HG03457 (cell line): ENCODE measurements around the gene MYEOV.
A peak's percentile ranks its signal among the peaks of the same experiment; 100 is the strongest.

Experiments
- ATAC-seq: cut with Tn5 transposase; IDR thresholded peaks from one replicate; pipeline ENCODE4 v1.9.1; 2021; ENCODE audit warnings: moderate number of reproducible peaks; ENCODE audit not compliant: unreplicated experiment

MYEOV gene

DNA sequence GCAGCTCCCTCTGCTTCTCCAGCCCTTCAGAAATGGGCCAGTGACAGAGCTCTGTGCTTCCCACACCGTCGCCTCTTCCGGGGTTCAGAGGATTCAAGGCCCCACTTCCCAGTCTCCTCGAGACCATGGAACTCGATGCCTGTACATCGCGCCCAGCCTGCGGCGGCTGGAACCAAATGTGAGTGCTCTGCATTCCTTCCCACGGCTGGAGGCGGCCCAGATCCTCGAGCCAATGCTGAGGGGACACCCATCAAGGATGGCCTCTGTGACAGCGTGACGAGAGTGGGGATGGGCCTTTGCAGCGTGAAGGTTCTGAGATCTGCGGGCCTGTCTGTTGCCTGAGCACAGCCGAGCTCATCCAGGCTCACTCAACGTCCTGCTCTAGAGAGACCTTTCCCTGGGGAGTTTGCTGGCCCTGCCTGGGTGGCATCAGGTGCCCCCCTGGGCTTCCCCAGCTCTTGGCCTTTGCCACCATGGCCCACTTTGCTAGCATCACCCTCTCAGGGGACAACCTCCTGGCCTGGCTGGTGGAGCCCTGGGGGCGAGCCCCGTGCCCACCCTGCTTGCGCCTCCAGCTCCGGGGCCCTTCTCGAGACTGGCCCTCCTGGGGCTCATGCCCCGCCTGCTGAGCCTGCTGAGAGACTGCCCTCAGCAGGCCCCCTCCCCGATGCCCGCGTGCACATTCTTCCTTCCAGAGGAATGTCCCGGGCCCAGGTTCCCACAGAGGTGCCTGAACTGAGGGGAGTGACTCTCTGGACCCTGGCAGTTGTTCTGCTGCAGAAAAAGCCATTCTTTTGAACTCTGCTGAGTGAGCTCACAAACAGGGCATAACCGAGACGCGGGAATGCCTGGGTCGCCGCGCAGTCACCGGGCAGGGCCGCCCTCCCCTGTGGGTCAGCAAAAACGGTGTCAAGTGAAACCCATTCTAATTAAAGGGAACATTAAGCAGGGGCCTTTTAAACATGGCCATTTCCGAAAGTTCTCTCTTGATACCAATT lies 7.3 kb upstream of the MYEOV start:
- no peak for ATAC-seq

DNA sequence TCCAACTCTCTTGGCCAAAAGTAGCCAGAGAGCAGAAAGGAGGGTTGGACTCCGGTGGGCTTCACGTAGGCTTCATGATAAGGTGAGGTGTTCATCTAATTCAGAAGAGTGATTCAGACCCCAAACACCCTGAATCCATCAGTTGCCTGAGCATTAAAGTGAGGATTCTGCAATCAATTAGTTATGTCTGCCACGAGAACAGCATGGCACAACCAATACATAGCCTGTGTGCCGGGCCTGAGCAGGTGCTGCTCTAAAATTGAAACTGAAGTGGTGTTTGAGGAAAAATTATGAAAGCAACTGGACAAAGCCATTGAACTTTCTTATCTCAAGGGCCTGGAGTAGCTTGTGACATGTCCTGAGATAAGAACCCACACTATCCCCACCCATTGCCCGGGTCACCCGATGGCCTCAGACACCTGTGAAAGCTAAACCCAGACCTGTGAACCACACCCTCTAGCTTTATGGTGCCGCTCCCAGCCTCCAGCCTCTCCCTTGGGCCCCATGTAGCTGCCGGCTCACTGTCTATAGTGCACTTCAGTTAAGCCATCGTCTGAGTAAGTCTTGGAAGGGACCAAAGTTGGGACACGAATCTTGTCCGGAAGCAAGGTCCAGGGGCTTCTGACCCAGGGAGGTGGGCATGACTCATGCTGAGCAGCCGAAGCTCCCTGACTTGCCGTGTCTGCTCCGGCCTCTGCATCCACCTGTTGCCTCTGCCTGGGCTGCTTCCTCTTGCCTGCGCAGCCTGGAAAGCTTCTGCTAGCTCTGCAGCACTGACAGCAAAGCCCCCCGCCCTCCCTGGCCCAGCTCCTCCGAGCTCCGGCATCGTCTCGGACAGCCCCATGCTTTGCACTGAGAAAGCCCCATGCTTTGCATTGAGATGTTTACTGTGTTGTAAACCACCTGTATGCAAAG lies 5.7 kb upstream of the MYEOV start:
- no peak for ATAC-seq

DNA sequence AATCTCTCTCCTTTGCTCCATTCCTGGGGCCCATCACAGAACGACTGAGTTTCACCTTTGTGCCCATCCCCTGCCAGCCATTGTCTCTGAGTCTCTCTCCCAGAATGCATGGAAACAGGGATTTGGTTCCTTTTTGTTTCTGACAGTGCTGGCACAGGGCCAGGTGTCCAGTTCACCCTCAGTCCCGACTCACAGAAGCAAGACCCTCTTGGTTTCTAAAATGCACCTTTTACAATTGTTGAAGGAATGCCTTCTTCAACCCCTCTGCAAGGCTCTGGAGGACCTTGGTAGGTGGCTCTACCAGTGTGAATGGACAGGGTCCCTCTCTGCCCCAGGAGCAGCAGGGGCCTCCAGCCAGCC lies 5.1 kb upstream of the MYEOV start:
- ATAC-seq = no peak

DNA sequence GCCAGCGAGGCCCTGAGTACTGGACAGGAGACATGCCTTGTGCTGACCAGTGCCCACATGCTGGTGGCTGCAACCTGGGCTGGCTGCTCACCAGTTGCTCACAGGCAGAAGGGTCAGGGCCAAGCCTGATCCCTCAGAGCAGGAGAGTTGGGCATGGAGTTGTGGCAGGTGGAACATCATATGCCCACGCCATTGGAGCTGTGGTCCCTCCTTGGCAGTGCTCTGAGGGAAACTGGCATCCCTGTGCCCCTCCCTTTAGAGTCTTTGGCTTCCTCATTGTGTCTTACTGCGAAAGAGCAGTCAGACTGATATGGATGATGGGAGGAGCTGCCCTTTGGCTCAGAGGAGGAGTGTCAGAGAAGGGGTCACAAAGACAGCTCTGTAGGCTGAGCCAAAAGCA lies 3.1 kb upstream of the MYEOV start:
- ATAC-seq = no peak

DNA sequence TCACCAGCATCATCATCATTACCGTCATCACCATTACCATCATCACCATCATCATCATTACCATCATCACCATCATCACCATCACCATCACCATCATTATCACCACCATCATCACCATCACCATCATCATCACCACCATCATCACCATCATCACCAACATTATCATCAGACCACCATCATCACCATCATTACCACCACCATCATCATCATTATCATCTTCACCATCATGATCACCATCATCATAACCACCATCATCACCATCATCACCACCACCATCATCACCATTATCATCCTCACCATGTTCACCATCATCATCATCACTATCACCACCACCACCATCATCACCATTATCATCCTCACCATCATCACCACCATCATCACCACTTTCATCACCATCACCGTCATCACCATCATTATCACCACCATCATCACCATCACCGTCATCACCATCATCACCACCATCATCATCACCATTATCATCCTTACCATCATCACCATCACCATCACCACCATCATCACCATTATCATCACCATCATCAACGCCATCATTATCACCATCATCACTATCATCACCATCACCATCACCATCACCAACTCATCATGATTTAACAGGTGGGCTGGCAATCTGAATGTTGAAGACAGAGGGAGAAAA lies 2.4 kb upstream of the MYEOV start:
- ATAC-seq = no peak

DNA sequence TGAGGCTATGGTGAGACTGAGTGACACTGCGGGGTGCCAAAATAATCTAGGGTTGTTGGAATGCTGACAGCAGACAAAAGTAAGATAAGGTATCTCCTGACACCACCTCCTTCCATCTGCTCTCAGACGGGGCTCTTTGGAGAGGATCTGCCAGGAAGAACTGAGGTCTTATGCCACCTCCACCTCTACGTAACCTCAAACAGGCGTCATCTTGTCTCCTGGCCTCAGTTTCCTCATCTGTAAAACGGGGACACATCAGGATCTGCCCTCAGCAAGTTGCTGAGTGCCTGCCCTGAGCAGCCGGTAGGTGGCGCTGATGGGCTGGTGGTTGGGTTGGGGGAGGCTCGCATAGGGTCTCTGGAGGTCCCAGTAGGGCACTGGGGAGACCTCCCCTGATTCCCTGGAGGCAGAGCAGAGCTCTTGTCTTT lies 1.7 kb upstream of the MYEOV start:
- no peak for ATAC-seq

DNA sequence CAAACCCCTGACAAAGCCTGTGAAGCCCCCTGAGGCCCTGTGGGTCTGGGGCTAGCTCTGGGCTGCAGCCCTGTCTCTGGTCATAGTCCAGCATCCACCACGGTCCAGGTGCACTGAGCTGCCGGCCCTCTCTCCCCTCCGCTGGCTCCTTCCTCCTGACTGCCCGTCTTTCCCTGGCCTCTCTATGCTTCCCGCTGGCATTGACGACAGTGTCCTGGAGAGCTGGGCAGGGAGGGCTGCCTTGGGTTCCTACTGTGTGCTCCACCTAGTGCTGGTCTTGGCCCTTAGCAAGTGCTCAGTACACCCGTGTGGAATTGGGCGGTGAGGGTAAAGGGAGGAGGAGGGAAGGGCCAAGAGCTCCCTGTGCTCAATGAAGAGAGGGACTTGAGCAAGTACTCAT lies 868 bp upstream of the MYEOV start:
- no peak for ATAC-seq

DNA sequence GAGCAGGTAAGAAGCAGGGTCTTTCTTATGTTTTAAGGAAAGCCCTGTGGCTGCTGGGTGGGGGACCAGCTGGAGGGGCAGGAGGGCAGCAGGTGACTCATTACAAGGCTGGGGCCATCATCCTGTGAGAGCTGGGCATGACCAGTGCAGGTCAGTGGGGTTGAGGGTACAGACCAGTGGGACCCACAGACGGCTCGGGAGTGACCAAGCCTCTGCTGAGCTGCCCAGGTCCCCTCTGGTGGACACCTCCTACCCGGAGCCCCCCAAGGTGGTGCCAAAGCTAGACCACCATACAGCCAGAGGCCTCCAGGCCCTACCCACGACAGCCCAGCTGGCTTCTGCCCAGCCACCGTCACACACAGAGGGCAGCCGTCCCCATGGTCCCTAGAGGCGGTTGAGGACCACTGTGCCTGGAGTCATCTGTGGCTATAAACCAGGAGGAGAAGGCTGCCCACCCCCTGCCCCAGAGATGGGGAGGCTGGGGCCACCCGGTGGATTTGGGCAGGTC lies 670 bp downstream of the MYEOV start:
- ATAC-seq = no peak

DNA sequence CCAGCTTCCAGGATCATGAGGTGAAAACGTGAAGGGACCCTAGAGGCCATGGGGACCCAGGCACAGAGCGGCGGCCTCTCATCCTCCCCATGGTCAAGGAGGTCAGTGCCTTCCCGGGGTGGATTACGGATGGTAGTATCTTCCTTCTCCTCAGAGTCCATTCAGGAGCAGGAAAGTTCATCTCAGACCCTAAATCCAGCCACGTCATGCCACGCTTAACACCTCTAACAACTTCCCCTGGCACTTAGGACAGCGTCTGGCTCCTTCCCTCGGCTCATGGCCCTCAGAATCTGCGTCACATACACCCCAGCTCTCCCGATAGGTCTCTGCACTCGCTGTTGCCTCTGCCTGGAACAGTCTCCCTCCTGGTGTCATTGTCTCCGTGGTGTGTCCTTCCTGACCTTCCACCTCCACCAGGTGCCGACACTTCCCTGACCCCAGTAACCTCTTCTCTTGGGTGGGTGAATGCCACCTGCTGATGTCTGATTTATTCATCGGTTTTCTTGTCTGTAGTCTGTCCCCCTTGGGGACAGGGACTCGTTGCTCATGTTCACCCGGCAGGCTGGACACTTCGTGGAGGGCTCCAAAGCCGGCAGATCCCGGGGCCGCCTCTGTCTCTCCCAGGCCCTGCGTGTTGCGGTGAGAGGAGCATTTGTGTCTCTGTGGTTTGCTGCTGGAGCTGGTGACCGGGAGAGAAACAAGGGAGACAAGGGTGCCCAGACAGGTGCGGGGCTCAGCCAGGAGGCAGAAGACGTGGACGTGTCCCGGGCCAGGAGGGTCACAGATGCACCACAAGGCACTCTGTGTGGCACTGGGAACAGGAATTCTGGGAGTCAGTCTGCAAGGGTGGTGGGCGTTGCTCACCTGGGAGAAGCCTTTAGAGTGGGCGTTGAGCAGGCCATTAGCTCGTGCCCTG lies 1.4 kb downstream of the MYEOV start:
- no peak for ATAC-seq

DNA sequence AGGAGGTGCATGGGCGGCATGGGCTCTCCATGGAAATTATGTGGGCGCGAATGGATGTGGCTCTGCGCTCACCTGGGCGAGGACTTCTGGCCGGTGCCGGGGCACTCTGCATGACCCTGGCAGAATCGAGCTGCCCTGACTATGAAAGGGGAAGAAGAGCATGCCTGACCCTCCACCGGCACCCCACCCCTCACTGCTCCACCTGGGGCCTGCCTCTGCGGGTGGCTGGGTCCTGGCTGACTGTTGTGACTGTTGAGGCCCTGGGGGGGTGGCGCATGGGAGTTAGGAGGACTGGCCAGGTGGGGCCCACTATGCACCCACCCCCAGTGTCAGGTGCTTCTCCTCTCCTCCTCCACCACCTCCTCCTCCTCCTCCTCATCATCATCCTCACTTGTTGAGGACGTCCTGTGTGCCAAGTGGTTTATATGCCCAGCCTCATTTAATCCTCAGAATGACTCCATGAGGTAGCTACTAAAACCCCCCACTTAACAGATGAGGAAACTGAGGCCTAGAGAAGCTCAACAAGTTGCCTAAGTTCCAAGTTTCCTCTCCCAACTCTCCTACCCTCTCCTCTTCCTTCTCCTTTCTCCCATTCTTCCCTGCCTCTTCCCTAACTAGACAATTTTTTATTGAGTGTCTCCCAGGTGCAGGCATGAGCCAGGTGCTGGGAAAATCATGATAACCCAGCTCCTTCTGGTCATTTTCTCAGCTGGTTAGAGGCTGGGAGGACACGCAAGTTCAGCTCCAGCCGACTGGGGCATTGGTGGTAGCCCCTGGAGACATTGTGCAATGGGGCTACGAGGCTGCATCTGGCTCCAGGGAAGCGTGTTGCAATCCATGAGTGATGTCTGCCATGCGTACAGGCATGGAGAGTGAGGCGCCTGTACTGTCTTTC lies 2.3 kb downstream of the MYEOV start:
- ATAC-seq = no peak

DNA sequence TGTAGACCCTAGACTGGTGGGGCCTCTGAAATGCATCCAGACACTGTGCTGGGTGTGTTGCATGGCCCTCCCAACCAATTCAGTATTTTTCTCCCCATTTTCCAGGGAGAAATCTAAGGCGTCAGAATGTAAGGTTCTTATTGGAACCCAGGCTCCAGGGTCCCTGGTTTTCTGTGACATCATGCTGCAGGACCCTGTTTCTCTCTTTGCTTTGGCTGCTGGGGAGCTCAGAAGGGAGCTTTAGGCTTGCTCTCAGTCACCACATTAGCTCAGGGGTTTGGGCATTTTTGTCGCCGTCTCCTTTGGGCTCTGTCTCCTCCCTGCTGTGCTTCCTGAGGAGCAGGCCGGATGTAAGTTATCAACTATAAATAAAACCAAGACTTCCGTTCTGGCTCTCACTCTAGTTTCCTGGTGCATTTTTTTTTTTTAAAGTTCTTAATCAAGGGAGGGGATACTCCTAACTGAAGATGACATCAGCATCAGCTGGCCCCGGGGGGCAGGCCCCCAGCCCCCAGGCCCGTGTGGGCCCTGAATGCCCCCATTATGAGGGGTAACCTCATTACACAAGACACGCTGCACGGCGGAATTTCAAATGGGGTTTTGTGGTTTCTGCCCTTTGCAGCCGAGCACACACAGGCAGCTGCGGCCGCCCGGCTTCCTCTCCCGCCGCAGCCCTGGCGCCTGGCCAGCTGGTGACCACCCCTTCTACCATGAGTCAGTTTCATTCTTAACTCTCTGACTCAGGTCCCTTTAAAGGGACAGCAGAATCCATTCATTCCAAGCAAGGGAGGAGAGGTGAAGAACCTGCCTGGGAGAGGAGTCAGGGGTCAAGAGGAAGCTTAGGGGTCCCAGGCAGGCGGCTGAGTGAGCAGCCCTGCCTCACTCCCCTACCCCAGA lies 3.2 kb downstream of the MYEOV start:
- ATAC-seq = peak; percentile 39

DNA sequence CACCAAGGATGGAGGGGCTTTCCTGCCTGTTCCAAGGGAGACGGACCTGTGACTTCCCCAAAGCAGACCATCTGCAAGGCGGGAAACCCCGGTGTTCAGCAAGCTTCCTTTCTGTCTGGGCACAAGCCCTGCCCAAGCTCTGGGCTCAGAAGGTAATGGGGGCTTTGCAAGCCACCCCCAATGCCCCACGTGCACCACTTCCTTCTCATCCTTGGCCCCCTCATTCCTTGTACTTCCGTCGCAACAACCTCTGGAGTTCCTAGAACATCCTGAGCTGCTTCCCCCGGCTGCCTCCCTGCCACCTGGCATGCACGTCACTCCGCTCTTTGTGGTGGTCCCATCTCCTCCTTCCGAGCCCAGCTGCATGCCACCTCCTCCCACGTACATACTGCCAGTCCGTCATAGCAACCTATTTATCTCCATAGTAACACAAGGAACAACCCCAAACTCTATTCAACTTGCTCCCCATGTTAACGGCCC lies 3.9 kb downstream of the MYEOV start:
- ATAC-seq = no peak

DNA sequence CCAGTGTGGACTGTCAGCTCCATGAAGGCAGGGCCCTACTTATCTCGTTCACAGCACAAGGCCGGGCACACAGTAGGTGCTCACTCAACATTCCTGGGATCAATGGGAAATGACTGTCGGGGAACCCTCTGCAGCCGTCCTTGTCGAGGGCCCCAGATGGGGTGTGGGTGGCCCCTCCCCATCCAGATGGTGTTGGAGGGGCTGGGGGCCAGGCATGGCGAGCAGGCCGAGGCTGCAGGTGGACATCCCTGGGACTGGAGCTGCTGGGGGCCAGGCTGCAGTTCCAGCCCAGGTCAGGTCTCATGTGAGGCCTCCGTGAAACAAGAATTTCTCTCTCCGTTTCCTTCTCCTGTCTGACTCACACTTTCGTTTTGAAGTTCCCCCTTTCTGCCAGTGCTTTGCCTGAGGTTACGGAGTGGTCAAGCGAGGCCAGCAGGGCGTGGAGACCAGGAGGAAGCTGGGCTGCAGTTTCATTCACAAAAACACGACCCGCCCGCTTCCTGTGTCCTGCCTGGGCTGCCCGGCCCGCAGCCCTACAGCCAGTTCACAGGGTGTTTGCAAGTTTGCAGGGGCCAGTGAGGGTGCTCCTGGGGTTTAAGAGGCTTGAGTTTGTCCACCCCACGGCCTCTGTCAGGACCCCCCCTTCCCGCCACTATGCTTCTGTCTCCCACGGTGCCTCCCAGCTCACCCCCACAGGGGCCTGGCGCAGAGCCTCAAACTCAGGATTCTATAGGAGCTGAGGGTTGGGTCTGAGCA lies 4.5 kb downstream of the MYEOV start:
- ATAC-seq = no peak

DNA sequence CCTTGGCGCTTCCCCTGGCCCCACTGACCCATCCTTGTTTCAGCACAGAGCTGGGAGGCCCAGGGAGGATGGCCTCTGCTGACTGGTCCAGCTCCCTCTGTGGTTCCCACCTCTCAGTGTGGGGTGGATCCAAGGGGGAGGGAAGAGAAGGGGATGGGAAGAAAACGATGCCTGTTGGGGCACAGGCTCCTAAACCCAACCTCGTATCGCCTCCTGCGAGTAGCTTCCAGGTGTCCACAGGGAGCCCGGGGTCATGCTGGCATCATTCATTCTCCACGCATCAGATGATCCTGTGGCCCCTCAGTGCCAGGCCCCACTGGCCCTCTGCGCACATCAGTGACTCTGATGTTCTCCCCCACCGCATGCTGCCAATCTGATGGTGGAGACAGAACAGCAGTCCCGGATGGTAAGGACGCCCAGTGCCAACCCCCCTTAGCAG lies 5.1 kb downstream of the MYEOV start:
- ATAC-seq = no peak

DNA sequence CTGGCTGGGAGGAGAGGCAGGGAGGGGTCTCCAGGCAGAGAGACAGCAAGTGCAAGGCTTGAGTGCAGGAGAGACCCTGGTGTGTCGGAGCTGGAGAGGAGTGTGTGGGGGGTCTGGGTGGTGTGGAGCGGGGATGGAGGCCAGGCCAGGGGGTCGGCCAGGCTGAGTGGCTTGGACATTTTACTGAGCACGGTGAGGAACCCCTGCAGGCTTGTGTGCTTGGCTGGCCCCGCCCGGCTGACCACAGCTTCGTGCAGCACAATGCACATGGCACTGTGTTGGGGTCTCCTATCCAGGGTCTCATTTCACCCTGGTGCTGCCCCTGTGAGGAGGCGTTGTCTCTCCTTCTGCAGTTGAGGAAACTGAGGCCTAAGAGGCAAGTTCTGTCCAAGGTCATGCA lies 5.6 kb downstream of the MYEOV start:
- no peak for ATAC-seq

DNA sequence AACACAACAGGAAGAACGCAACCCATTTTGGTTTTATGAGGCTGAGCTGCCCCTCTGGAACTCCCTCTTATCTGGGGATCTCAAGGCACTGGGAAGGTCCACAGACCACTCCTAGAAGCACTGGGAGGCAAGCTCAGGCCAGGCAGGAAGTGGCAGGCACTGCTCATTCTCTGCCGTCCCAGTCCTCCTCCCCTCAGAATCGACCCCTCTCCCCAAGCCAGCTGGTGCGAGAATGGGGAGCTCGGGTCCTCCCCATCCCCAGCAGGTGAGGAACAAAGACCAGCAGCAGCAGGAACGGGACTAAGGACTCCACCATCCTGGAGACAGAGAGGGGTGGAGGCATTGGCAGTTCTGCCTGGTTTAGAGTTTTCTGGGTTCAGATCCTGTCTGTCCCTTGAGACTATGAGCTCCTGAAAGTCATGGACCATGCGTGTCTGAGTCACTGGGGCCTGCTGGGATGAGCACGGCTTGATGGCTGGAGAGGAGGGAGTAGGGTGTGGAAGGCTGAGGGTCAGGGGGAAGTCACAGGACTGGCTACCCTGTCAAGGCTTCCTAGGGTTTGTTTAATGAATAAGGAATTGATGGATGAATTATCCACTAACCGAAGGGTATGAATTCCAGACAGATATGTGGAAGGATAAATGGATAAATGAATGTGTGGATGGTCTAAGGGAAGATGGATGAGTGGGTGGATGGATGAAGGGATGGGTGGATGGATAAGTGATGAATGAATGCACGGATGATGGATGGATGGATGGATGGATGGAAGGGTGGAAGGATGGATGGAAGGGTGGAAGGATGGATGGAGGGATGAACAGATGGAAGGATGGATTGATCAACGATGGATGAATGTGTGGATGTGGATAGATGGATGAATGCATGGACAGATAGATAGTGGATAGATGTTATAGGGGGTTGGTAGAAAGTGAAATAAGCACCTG lies 6.4 kb downstream of the MYEOV start:
- no peak for ATAC-seq
